Panc1 (cell line): ENCODE data around the gene SYP. TPM values are rescaled to one million over a fixed set of nuclear protein-coding genes. Genes with fewer than 3 reads are reported as not detected.

ENCODE experiments used
- ATAC-seq: fragments of 200-7000 bp; cut with Tn5 transposase; 2 replicates; pipeline ENCODE4 v1.9.1; 2020; ENCODE audit warnings: mild to moderate bottlenecking, moderate library complexity
- BruUV-seq: library from RNA; stranded (reverse); fragments of 400-500 nt; replicated peaks from 2 replicates; lab custom pipeline; 2021; lab: Mats Ljungman, UMichigan
- CTCF ChIA-PET: fragments of 300-600 bp; sonication (Branson Sonifier 250); formaldehyde crosslinking; loops from one replicate; lab custom pipeline; 2022; ENCODE audit warnings: antibody characterized with exemption; lab: Charles Lee
- POLR2A ChIA-PET: fragments of 300-600 bp; sonication (Branson Sonifier 250); formaldehyde crosslinking; loops from one replicate; lab custom pipeline; 2022; ENCODE audit warnings: antibody characterized with exemption; lab: Charles Lee
- DNase-seq: peaks from one replicate; pipeline ENCODE4 v3.0.0-alpha.2; 2010; ENCODE audit warnings: low read depth, low spot score
- H3K27ac ChIP-seq: 2 replicates; pipeline ENCODE4 v1.5.1; 2011; ENCODE audit warnings: mild to moderate bottlenecking, low read length, inconsistent platforms
- H3K27me3 ChIP-seq: fragments of 200-500 bp; sonication (Bioruptor generic); 2 replicates; pipeline ENCODE4 v1.6.0; 2014; ENCODE audit warnings: low read length, inconsistent platforms; ENCODE audit not compliant: control insufficient read depth, insufficient read depth
- H3K36me3 ChIP-seq: fragments of 200-500 bp; sonication (Bioruptor generic); 2 replicates; pipeline ENCODE4 v1.5.1; 2014; ENCODE audit warnings: inconsistent platforms, mild to moderate bottlenecking, low read length, moderate library complexity; ENCODE audit not compliant: control insufficient read depth, insufficient read depth
- H3K4me1 ChIP-seq: 2 replicates; pipeline ENCODE4 v1.5.1; 2011; ENCODE audit warnings: inconsistent platforms, mild to moderate bottlenecking, low read length, moderate library complexity; ENCODE audit not compliant: control insufficient read depth, insufficient read depth
- H3K4me3 ChIP-seq, 2 experiments: 2 replicates each; pipeline ENCODE4 v1.5.1; 2011 to 2012; ENCODE audit warnings: low read depth in 2 of 2, low read length in 2 of 2, mild to moderate bottlenecking in 2 of 2, inconsistent platforms in 1 of 2, moderate library complexity in 1 of 2
- H3K9me3 ChIP-seq: fragments of 200-500 bp; sonication (Bioruptor generic); 2 replicates; pipeline ENCODE4 v1.5.1; 2014; ENCODE audit warnings: low read depth, mild to moderate bottlenecking, inconsistent platforms, low read length, moderate library complexity; ENCODE audit not compliant: control insufficient read depth, insufficient read depth
- POLR2AphosphoS5 ChIP-seq: IDR thresholded peaks from 2 replicates; pipeline ENCODE4 v1.6.1; 2012; ENCODE audit warnings: mild to moderate bottlenecking, low read depth, low read length, moderate library complexity
- SIN3A ChIP-seq: IDR thresholded peaks from 2 replicates; pipeline ENCODE4 v1.6.1; 2012; ENCODE audit warnings: low read depth, mild to moderate bottlenecking, low read length, moderate library complexity, borderline replicate concordance; ENCODE audit not compliant: insufficient read depth
- TCF7L2 ChIP-seq: IDR thresholded peaks from 2 replicates; pipeline ENCODE4 v1.6.1; 2011; ENCODE audit warnings: mild to moderate bottlenecking, low read depth, low read length, inconsistent platforms
- in situ Hi-C: cut with HindIII; loops from 2 replicates; pipeline ENCODE4 v1.10.0; 2016; ENCODE audit warnings: low sequenced_read_pairs, low pct_unique_long_range_greater_than_20kb
- intact Hi-C: fragments of 100-400 bp; cut with micrococcal nuclease; formaldehyde crosslinking; loops from one replicate; pipeline ENCODE4 v1.10.0; 2022; ENCODE audit not compliant: unreplicated experiment
- total RNA-seq: library from RNA; stranded (reverse); gene quantifications from one replicate; pipeline ENCODE4 v1.2.1, GENCODE V29; 2021; ENCODE audit not compliant: unreplicated experiment
- TF ChIP-seq, protein P1 (sequence below), 2 experiments: IDR thresholded peaks; 2 replicates each; pipeline ENCODE4 v1.6.1; 2011 to 2012; ENCODE audit warnings: low read depth in 2 of 2, control low read depth in 1 of 2, low read length in 1 of 2, mild to moderate bottlenecking in 1 of 2, moderate library complexity in 1 of 2; ENCODE audit not compliant: insufficient read depth in 1 of 2
- TF ChIP-seq, protein P2 (sequence below): fragments of 450-650 bp; IDR thresholded peaks from 2 replicates; pipeline ENCODE4 v1.5.1; 2017; ENCODE audit warnings: mild to moderate bottlenecking

SYP gene
- total RNA-seq, 1 experiment from 2014 or later = 12.4 TPM

DNA sequence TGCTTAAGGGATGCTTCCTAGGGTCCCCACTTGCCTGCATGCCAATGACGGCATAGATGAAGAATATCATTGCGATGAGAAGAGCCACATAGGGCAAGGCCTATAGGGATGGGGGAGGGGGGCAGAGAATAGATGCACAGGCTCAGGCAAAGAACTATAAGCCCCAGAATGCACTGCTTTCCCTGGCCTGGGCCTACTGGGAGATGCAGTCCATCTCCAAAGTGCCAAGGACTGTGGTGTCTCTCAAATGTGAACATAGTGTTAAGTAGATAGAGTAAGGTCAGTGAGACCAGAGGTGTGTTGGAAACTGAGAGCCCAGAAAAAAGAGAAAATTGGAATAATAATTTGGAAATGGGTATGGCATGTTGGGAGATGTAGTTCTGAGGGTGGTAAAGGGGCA lies 12.2 kb upstream of the SYP start:
- ATAC-seq = no peak
- POLR2A ChIA-PET = no interaction called here

DNA sequence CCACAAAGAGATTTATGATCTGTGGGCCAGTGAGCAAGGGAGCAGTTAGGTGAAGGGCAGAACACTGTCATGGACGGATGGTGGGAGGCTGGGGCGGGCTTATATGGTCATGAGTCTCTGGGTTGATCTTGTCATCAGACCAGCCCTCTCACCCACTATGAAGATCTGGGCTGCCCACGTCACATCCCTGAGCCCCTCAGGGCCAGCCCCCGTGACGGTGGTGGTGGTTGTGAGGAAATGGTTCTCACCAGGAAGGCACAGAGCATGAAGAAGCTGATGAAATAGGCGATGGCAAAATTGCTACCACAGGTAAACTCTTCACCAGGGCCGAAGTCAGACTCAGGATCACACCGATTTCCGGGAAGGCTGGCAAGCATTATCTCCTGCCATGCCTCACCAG lies 11.1 kb upstream of the SYP start:
- TF ChIP-seq, protein P1, sequence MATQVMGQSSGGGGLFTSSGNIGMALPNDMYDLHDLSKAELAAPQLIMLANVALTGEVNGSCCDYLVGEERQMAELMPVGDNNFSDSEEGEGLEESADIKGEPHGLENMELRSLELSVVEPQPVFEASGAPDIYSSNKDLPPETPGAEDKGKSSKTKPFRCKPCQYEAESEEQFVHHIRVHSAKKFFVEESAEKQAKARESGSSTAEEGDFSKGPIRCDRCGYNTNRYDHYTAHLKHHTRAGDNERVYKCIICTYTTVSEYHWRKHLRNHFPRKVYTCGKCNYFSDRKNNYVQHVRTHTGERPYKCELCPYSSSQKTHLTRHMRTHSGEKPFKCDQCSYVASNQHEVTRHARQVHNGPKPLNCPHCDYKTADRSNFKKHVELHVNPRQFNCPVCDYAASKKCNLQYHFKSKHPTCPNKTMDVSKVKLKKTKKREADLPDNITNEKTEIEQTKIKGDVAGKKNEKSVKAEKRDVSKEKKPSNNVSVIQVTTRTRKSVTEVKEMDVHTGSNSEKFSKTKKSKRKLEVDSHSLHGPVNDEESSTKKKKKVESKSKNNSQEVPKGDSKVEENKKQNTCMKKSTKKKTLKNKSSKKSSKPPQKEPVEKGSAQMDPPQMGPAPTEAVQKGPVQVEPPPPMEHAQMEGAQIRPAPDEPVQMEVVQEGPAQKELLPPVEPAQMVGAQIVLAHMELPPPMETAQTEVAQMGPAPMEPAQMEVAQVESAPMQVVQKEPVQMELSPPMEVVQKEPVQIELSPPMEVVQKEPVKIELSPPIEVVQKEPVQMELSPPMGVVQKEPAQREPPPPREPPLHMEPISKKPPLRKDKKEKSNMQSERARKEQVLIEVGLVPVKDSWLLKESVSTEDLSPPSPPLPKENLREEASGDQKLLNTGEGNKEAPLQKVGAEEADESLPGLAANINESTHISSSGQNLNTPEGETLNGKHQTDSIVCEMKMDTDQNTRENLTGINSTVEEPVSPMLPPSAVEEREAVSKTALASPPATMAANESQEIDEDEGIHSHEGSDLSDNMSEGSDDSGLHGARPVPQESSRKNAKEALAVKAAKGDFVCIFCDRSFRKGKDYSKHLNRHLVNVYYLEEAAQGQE (IDR thresholded peaks at IDR 0.05; ENCODE audit: insufficient read depth in 1 of 2, low read depth in 2 of 2, low read length in 1 of 2) = no peak
- TF ChIP-seq POLR2AphosphoS5 (no peak), SIN3A (no peak), TCF7L2 (no peak)
- TF ChIP-seq, protein P2, sequence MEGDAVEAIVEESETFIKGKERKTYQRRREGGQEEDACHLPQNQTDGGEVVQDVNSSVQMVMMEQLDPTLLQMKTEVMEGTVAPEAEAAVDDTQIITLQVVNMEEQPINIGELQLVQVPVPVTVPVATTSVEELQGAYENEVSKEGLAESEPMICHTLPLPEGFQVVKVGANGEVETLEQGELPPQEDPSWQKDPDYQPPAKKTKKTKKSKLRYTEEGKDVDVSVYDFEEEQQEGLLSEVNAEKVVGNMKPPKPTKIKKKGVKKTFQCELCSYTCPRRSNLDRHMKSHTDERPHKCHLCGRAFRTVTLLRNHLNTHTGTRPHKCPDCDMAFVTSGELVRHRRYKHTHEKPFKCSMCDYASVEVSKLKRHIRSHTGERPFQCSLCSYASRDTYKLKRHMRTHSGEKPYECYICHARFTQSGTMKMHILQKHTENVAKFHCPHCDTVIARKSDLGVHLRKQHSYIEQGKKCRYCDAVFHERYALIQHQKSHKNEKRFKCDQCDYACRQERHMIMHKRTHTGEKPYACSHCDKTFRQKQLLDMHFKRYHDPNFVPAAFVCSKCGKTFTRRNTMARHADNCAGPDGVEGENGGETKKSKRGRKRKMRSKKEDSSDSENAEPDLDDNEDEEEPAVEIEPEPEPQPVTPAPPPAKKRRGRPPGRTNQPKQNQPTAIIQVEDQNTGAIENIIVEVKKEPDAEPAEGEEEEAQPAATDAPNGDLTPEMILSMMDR = no peak
- H3K27ac ChIP-seq = no peak overlapping the region
- DNase-seq (no peak), ATAC-seq (no peak)
- no peaks in the 10 kb centered on the region for H3K4me1 ChIP-seq
- intact Hi-C loops (no loop called here), in situ Hi-C loops (no loop called here)
- no peak overlapping the region for H3K4me3 ChIP-seq
- no TSS peak for BruUV-seq
- ChIA-PET POLR2A (no interaction called here), CTCF (no interaction called here)
- no peaks in the 10 kb centered on the region for H3K36me3 ChIP-seq
- no peaks in the 10 kb centered on the region for H3K27me3 ChIP-seq
- H3K9me3 ChIP-seq = no peaks in the 10 kb centered on the region

More for the DNA sequence above, 12.2 kb upstream of the SYP start:
- H3K9me3 ChIP-seq = no peaks in the 10 kb centered on the region
- H3K4me3 ChIP-seq = no peak overlapping the region
- no peak for DNase-seq
- CTCF ChIA-PET = no interaction called here
- intact Hi-C loops (no loop called here), in situ Hi-C loops (no loop called here)
- no TSS peak for BruUV-seq
- no peaks in the 10 kb centered on the region for H3K4me1 ChIP-seq
- no peaks in the 10 kb centered on the region for H3K27me3 ChIP-seq
- no peak for TF ChIP-seq POLR2AphosphoS5
- TF ChIP-seq, protein P2 = no peak
- TF ChIP-seq, protein P1 (IDR thresholded peaks at IDR 0.05; ENCODE audit: insufficient read depth in 1 of 2, low read depth in 2 of 2, low read length in 1 of 2) = no peak
- no peak for TF ChIP-seq SIN3A
- TF ChIP-seq TCF7L2 = no peak
- H3K27ac ChIP-seq = no peak overlapping the region
- no peaks in the 10 kb centered on the region for H3K36me3 ChIP-seq
